B cell (primary cell): ENCODE measurements around the gene SLC25A25. TPM values are rescaled to one million over a fixed set of nuclear protein-coding genes. Genes with fewer than 3 reads are reported as not detected.

ENCODE experiments used
- ATAC-seq: fragments of 200-7000 bp; cut with Tn5 transposase; one replicate; pipeline ENCODE4 v1.10.0; 2021; ENCODE audit warnings: low read depth, mild to moderate bottlenecking, moderate number of reproducible peaks, moderate library complexity
- CTCF ChIA-PET: fragments of 350-600 bp; sonication (Branson Sonifier 250); formaldehyde crosslinking; loops from one replicate; lab custom pipeline; 2021; ENCODE audit warnings: antibody characterized with exemption, inconsistent platforms; lab: Charles Lee
- POLR2A ChIA-PET: fragments of 350-600 bp; sonication (Branson Sonifier 250); formaldehyde crosslinking; loops from one replicate; lab custom pipeline; 2021; ENCODE audit warnings: antibody characterized with exemption; lab: Charles Lee
- DNase-seq: peaks from one replicate; pipeline ENCODE4 v3.0.0; 2013
- H2AFZ ChIP-seq: 2 replicates; pipeline ENCODE4 v1.6.1; 2012; ENCODE audit warnings: mild to moderate bottlenecking, low read depth, low read length; ENCODE audit not compliant: insufficient read depth, poor library complexity, severe bottlenecking
- H3K27ac ChIP-seq, 2 donors: 1 replicate in 1 of 2; 2 replicates in 1 of 2; pipeline ENCODE4 v1.5.1; 2012 to 2013; ENCODE audit warnings: low read length in 2 of 2, mild to moderate bottlenecking in 2 of 2, moderate library complexity in 1 of 2
- H3K27me3 ChIP-seq, 4 experiments: fragments of 200-600 bp in 1 of 4; sonication (generic) in 1 of 4; replicated peaks in 1 of 4; 1 replicate in 2 of 4; 2 replicates in 2 of 4; pipeline versions ENCODE4 v1.6.1 to v1.7.0; 2013 to 2016; ENCODE audit warnings: low read length in 3 of 4, mild to moderate bottlenecking in 2 of 4, mixed read lengths in 1 of 4, moderate library complexity in 1 of 4; ENCODE audit not compliant: insufficient read depth in 4 of 4, control insufficient read depth in 3 of 4; ENCODE audit errors: control extremely low read depth in 1 of 4
- H3K36me3 ChIP-seq, 2 experiments: replicated peaks in 1 of 2; 1 replicate in 1 of 2; 2 replicates in 1 of 2; pipeline versions ENCODE4 v1.6.1 to v1.7.1; 2013; ENCODE audit warnings: low read length in 1 of 2; ENCODE audit not compliant: insufficient read depth in 2 of 2, control insufficient read depth in 1 of 2; ENCODE audit errors: control extremely low read depth in 1 of 2, extremely low read depth in 1 of 2
- H3K4me1 ChIP-seq, 2 donors: fragments of 200-600 bp in 1 of 2; sonication (generic) in 1 of 2; 1 replicate in 1 of 2; 2 replicates in 1 of 2; pipeline versions ENCODE4 v1.5.1 to v1.6.1; 2013 to 2017; ENCODE audit warnings: low read length in 2 of 2; ENCODE audit not compliant: control insufficient read depth in 2 of 2, insufficient read depth in 2 of 2
- H3K4me2 ChIP-seq: replicated peaks from 2 replicates; pipeline ENCODE3; 2012; ENCODE audit warnings: mild to moderate bottlenecking, low read depth, low read length; ENCODE audit not compliant: poor library complexity, severe bottlenecking
- H3K4me3 ChIP-seq, 5 experiments: fragments of 200-600 bp in 1 of 5; sonication (generic) in 1 of 5; 1 replicate in 3 of 5; 2 replicates in 2 of 5; pipeline versions ENCODE4 v1.5.1 to v1.7.0; 2011 to 2016; ENCODE audit warnings: low read length in 4 of 5, mild to moderate bottlenecking in 4 of 5, low read depth in 2 of 5, control low read depth in 1 of 5, moderate library complexity in 1 of 5; ENCODE audit not compliant: insufficient read depth in 1 of 5; ENCODE audit errors: control extremely low read depth in 1 of 5, extremely low read depth in 1 of 5
- H3K79me2 ChIP-seq: fragments of 200-600 bp; sonication (generic); one replicate; pipeline ENCODE4 v1.6.0; 2016; ENCODE audit warnings: low read length; ENCODE audit not compliant: control insufficient read depth, insufficient read depth
- H3K9ac ChIP-seq: fragments of 200-600 bp; sonication (generic); 2 replicates; pipeline ENCODE4 v1.6.1; 2017; ENCODE audit warnings: mild to moderate bottlenecking, low read length, moderate library complexity
- H3K9me3 ChIP-seq, 3 donors: one replicate each; pipeline versions ENCODE4 v1.6.1 to v1.7.1; 2013; ENCODE audit warnings: low read length in 2 of 3; ENCODE audit not compliant: control insufficient read depth in 2 of 3, insufficient read depth in 1 of 3; ENCODE audit errors: control extremely low read depth in 1 of 3
- H4K20me1 ChIP-seq: 2 replicates; pipeline ENCODE4 v1.6.0; 2012; ENCODE audit warnings: mild to moderate bottlenecking, low read length; ENCODE audit not compliant: insufficient read depth, control insufficient read depth, poor library complexity, severe bottlenecking
- H3K27ac Mint-ChIP-seq: one replicate; pipeline ENCODE4 v1.8.0; 2021; ENCODE audit warnings: mixed read lengths
- H3K27me3 Mint-ChIP-seq: one replicate; pipeline ENCODE4 v1.8.0; 2021; ENCODE audit warnings: mixed read lengths
- H3K4me1 Mint-ChIP-seq: one replicate; pipeline ENCODE4 v1.8.0; 2021; ENCODE audit warnings: mixed read lengths
- H3K4me3 Mint-ChIP-seq: one replicate; pipeline ENCODE4 v1.8.0; 2021; ENCODE audit warnings: mixed read lengths
- H3K9me3 Mint-ChIP-seq: one replicate; pipeline ENCODE4 v1.8.0; 2022; ENCODE audit warnings: mixed read lengths; ENCODE audit not compliant: insufficient read depth
- EZH2 ChIP-seq: IDR thresholded peaks from 2 replicates; pipeline ENCODE4 v1.6.1; 2012; ENCODE audit warnings: borderline replicate concordance, low read depth, mild to moderate bottlenecking, moderate library complexity, low read length; ENCODE audit not compliant: insufficient read depth, poor library complexity, severe bottlenecking
- WGBS: methylation state at CpG from one replicate; pipeline ENCODE4 v1.1.5; 2013; ENCODE audit warnings: missing lambda C conversion rate; ENCODE audit not compliant: insufficient coverage; 5-methylcytosine and 5-hydroxymethylcytosine counted together
- intact Hi-C: fragments of 100-400 bp; cut with micrococcal nuclease; formaldehyde crosslinking; loops from one replicate; pipeline ENCODE4 v1.10.0; 2022
- polyA plus RNA-seq: library from polyadenylated mRNA; depleted of rRNA; stranded (reverse); fragments of >200 nt; gene quantifications from 2 replicates; pipeline ENCODE4 v1.2.3, GENCODE V29; 2012
- total RNA-seq, 2 donors: library from RNA; stranded (reverse); fragments of 120-200 nt in 1 of 2; gene quantifications; 1 replicate in 1 of 2; 2 replicates in 1 of 2; pipeline versions ENCODE4 v1.2.3 to v1.2.4, GENCODE V29; 2013 to 2022
- TF ChIP-seq, protein P1 (sequence below): fragments of 200-600 bp; IDR thresholded peaks from one replicate; pipeline ENCODE4 v1.8.0; 2022; ENCODE audit warnings: antibody characterized with exemption, mild to moderate bottlenecking

Gene SLC25A25
- total and polyA plus RNA-seq, 2 donors (not counting 1 experiment from before 2014, with no cell fraction given): 12.1 to 18.6 TPM

DNA sequence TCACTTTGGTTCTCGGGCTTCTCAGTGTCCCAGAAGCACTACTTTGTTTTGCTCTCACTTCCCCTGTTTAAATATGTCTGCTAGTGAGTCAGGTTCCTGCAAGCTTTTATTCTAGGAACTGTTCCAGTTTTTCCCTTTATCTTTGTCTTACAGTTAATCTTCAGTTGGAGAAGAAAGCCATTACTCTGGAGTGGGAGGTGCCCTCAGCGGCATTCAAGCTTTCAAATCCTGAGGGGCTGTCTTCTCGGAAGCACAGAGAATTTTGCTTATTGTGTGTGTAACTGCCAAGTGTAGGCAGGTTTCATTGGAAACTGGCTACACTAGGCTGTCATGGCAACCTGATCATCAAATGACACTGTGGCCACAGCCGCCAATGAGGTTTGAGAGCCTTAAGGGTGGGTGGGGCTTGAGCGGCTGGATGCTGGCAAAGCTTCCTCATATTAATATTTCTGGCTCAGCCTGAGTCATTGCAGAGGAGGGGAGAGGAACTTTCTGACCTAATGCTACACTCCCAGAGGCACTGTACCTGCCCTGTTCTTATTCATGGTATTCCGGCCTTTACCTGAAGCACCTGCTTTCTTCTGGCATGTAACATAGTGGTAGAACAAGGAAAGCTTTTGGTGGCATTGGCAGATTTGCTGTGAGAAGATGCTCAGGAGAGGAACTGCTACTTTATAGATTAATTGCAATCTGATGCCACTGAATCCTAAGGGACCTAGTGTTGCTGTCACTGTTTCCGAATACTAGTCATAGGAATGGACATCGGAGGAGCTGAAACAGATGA lies 26.3 kb downstream of the SLC25A25 start:
- Histone ChIP-seq H3K27me3 (no peaks in the 10 kb centered on the region), H2AFZ (no peak overlapping the region), H3K4me2 (peak overlapping the region; percentile 59), H3K27ac (peak overlapping the region; percentile 75 to 94), H3K36me3 (peaks cover 0 to 4% of the 10 kb centered on the region in 2 experiments), H4K20me1 (peaks cover 65% of the 10 kb centered on the region), H3K79me2 (peaks cover 74% of the 10 kb centered on the region), H3K9ac (peak overlapping the region; percentile 28), H3K9me3 (no peaks in the 10 kb centered on the region), H3K4me1 (peaks cover 31 to 43% of the 10 kb centered on the region in 2 donors), H3K4me3 (peak overlapping the region in 1 of 5 experiments; percentile 6)
- CTCF ChIA-PET: interaction anchor here (0.9 to 5.7 kb wide), 6 partner anchors 10 to 151 kb away, joined by 3 to 44 read pairs (median 7); no protein-coding TSS in a partner anchor
- WGBS: 48% methylated on average over 4 of the region's 8 CpGs
- ATAC-seq (peak; percentile 93), DNase-seq (peak; percentile 92)
- Mint-ChIP-seq H3K4me1 (peaks cover 43% of the 10 kb centered on the region), H3K27ac (peak overlapping the region; percentile 98), H3K4me3 (peak overlapping the region; percentile 83), H3K9me3 (no peaks in the 10 kb centered on the region), H3K27me3 (no peaks in the 10 kb centered on the region)
- intact Hi-C loops: loop anchor here (1.0 kb wide), 3 partner anchors 22 to 27 kb away; partner anchors contain the start of gene NAIF1
- TF ChIP-seq, protein P1, sequence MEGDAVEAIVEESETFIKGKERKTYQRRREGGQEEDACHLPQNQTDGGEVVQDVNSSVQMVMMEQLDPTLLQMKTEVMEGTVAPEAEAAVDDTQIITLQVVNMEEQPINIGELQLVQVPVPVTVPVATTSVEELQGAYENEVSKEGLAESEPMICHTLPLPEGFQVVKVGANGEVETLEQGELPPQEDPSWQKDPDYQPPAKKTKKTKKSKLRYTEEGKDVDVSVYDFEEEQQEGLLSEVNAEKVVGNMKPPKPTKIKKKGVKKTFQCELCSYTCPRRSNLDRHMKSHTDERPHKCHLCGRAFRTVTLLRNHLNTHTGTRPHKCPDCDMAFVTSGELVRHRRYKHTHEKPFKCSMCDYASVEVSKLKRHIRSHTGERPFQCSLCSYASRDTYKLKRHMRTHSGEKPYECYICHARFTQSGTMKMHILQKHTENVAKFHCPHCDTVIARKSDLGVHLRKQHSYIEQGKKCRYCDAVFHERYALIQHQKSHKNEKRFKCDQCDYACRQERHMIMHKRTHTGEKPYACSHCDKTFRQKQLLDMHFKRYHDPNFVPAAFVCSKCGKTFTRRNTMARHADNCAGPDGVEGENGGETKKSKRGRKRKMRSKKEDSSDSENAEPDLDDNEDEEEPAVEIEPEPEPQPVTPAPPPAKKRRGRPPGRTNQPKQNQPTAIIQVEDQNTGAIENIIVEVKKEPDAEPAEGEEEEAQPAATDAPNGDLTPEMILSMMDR: no peak
- no peak for TF ChIP-seq EZH2
- POLR2A ChIA-PET: interaction anchor here (0.5 to 1.3 kb wide), 3 partner anchors 21 to 191 kb away, joined by 3 to 5 read pairs (median 5); no protein-coding TSS in a partner anchor
